Measurements from ENCODE around the gene RPL18A.
A peak's percentile ranks its signal among the peaks of the same experiment; 100 is the strongest.
"Not testable (repeated sequence)": the region's sequence is repeated elsewhere in the genome, so short reads cannot be mapped to it uniquely, and the experiment has no call there.

The RPL18A gene

DNA sequence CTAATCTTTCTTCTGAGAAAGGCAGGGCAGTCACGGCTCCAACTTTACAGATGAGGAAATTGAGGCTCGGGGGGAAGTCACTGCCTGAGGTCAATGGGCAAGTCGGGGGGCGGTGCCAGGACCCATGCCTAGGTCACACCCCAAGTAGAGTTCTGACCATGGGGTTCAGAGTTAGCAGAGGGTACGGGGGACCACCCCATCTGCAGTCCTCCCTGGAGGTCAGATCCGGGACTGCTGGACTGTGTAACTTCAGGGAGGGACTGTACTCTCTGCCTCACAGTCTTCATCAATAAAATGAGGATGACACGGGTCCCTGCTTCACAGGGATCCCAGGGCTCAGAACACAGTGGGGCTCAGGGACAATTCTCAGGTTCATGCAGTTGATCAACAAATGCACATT, 19.8 kb downstream of the RPL18A start:
- H3K4me1 ChIP-seq (ENCODE audit: control insufficient read depth, insufficient read depth, low read length), result no peaks in the 10 kb centered on the region
- TF ChIP-seq, protein P1, sequence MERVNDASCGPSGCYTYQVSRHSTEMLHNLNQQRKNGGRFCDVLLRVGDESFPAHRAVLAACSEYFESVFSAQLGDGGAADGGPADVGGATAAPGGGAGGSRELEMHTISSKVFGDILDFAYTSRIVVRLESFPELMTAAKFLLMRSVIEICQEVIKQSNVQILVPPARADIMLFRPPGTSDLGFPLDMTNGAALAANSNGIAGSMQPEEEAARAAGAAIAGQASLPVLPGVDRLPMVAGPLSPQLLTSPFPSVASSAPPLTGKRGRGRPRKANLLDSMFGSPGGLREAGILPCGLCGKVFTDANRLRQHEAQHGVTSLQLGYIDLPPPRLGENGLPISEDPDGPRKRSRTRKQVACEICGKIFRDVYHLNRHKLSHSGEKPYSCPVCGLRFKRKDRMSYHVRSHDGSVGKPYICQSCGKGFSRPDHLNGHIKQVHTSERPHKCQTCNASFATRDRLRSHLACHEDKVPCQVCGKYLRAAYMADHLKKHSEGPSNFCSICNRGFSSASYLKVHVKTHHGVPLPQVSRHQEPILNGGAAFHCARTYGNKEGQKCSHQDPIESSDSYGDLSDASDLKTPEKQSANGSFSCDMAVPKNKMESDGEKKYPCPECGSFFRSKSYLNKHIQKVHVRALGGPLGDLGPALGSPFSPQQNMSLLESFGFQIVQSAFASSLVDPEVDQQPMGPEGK (tag by site-specific recombination; IDR thresholded peaks at IDR 0.05), result no peak
- CTCF ChIA-PET, result no interaction called here
- no peaks in the 10 kb centered on the region for H3K36me3 ChIP-seq (ENCODE audit: control insufficient read depth in 2 of 2, insufficient read depth in 1 of 2, low read length in 2 of 2)
- H3K27ac ChIP-seq (ENCODE audit: extremely low read depth, low read depth, low read length), result no peak overlapping the region
- H3K4me3 ChIP-seq (ENCODE audit: low read depth, low read length), result no peak overlapping the region
- no peaks in the 10 kb centered on the region for H3K9me3 ChIP-seq (ENCODE audit: control insufficient read depth, insufficient read depth, low read depth, low read length)
- POLR2A ChIA-PET, result interaction anchor here (0.6 kb wide), 1 partner anchor 30 kb away, joined by 4 read pairs; no protein-coding TSS in a partner anchor

DNA sequence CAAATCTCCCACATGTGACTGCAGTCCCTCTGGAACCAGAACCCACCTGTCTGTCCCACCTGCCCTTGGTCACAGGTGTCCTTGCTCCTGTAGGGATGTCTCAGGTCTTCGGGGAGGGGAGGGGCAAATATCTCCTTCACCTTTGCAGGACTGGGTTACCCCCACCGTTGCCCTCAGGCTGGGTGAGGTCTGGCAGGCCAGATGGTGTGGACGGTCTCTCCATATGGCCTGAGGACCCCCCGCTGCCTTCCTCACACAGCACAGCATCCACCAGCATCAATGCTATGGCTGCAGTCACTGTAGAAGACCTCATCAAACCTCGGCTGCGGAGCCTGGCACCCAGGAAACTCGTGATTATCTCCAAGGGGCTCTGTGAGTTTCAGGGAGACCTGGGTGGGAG, 22.0 kb downstream of the RPL18A start:
- no peak for TF ChIP-seq ZNF660 (tag by site-specific recombination; IDR thresholded peaks at IDR 0.05)
- TF ChIP-seq SP2 (tag by site-specific recombination; IDR thresholded peaks at IDR 0.05), result no peak
- TF ChIP-seq, protein P2, sequence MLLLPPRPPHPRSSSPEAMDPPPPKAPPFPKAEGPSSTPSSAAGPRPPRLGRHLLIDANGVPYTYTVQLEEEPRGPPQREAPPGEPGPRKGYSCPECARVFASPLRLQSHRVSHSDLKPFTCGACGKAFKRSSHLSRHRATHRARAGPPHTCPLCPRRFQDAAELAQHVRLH (tag by site-specific recombination; IDR thresholded peaks at IDR 0.05), result no peak
- no peak for TF ChIP-seq BCL11A (tag by site-specific recombination; IDR thresholded peaks at IDR 0.05; ENCODE audit: low read depth)
- ChIA-PET POLR2A (no interaction called here), CTCF (no interaction called here)
- no peak overlapping the region for H3K4me3 ChIP-seq (ENCODE audit: low read depth, low read length)
- H3K4me1 ChIP-seq (ENCODE audit: control insufficient read depth, insufficient read depth, low read length), result no peaks in the 10 kb centered on the region
- H3K36me3 ChIP-seq (ENCODE audit: control insufficient read depth in 2 of 2, insufficient read depth in 1 of 2, low read length in 2 of 2), result no peaks in the 10 kb centered on the region
- H3K27ac ChIP-seq (ENCODE audit: extremely low read depth, low read depth, low read length), result no peak overlapping the region
- H3K9me3 ChIP-seq (ENCODE audit: control insufficient read depth, insufficient read depth, low read depth, low read length), result no peaks in the 10 kb centered on the region

DNA sequence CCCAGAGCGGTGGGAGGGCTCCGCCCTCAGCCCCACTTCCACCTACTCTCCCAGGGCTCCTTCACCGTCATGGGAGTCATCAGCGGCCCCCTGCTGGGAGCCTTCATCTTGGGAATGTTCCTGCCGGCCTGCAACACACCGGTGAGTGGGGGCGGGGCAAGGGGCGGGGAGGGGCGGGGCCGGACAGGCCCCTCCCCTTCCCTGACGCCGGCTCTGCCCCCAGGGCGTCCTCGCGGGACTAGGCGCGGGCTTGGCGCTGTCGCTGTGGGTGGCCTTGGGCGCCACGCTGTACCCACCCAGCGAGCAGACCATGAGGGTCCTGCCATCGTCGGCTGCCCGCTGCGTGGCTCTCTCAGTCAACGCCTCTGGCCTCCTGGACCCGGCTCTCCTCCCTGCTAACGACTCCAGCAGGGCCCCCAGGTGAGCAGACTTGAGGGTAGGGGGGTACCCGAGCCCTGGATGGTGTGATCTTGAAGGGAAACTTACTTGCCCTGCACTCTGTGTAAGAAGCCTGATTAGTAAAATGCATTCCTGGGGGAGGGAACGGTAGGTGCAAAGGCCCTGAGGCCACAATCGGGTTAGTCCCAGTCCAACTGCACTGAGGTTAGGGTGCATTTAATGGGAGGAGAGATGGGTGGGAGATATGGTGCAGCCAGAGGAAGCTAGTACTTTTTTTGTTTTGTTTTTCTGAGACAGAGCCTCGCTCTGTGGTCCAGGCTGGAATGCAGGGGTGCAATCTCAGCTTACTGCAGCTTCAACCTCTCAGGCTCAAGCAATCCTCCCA, 24.1 kb downstream of the RPL18A start:
- Histone ChIP-seq H3K4me1 (ENCODE audit: control insufficient read depth, insufficient read depth, low read length) (no peaks in the 10 kb centered on the region), H3K36me3 (ENCODE audit: control insufficient read depth in 2 of 2, insufficient read depth in 1 of 2, low read length in 2 of 2) (no peaks in the 10 kb centered on the region), H3K4me3 (ENCODE audit: low read depth, low read length) (no peak overlapping the region), H3K9me3 (ENCODE audit: control insufficient read depth, insufficient read depth, low read depth, low read length) (no peaks in the 10 kb centered on the region), H3K27ac (ENCODE audit: extremely low read depth, low read depth, low read length) (no peak overlapping the region)
- no peak for TF ChIP-seq BCL11A (tag by site-specific recombination; IDR thresholded peaks at IDR 0.05; ENCODE audit: low read depth)
- no peak for TF ChIP-seq ZNF768 (tag by site-specific recombination; IDR thresholded peaks at IDR 0.05)
- no peak for TF ChIP-seq ZNF248 (tag by site-specific recombination; IDR thresholded peaks at IDR 0.05)
- no peak for TF ChIP-seq KLF1 (tag by site-specific recombination; IDR thresholded peaks at IDR 0.05)
- TF ChIP-seq ZNF623 (tag by site-specific recombination; IDR thresholded peaks at IDR 0.05), result peak; percentile 97
- TF ChIP-seq, protein P3, sequence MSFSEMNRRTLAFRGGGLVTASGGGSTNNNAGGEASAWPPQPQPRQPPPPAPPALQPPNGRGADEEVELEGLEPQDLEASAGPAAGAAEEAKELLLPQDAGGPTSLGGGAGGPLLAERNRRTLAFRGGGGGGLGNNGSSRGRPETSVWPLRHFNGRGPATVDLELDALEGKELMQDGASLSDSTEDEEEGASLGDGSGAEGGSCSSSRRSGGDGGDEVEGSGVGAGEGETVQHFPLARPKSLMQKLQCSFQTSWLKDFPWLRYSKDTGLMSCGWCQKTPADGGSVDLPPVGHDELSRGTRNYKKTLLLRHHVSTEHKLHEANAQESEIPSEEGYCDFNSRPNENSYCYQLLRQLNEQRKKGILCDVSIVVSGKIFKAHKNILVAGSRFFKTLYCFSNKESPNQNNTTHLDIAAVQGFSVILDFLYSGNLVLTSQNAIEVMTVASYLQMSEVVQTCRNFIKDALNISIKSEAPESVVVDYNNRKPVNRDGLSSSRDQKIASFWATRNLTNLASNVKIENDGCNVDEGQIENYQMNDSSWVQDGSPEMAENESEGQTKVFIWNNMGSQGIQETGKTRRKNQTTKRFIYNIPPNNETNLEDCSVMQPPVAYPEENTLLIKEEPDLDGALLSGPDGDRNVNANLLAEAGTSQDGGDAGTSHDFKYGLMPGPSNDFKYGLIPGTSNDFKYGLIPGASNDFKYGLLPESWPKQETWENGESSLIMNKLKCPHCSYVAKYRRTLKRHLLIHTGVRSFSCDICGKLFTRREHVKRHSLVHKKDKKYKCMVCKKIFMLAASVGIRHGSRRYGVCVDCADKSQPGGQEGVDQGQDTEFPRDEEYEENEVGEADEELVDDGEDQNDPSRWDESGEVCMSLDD (tag by site-specific recombination; IDR thresholded peaks at IDR 0.05), result no peak
- TF ChIP-seq ZNF138 (tag by site-specific recombination; IDR thresholded peaks at IDR 0.05; ENCODE audit: borderline replicate concordance), result no peak
- ChIA-PET POLR2A (no interaction called here), CTCF (interaction anchor here (0.6 kb wide), 2 partner anchors 45 to 62 kb away, joined by 3 to 4 read pairs; no protein-coding TSS in a partner anchor)

DNA sequence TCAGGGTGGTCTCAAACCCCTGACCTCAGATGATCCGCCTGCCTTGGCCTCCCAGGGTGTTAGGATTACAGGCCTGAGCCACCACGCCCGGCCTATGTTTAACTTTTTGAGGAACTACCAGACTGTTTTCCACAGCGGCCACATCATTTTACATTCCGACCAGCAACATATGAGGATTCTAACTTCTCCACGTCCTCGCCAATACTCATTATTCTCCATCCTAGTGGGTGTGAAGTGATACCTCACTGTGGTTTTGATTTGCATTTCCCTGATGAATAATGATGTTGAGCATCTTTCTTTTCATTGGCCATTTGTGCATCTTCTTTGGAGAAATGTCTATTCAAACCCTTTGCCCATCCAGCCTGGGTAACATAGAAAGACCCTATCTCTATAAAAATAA, 26.8 kb downstream of the RPL18A start:
- no peaks in the 10 kb centered on the region for H3K4me1 ChIP-seq (ENCODE audit: control insufficient read depth, insufficient read depth, low read length)
- POLR2A ChIA-PET, result no interaction called here
- CTCF ChIA-PET, result no interaction called here

DNA sequence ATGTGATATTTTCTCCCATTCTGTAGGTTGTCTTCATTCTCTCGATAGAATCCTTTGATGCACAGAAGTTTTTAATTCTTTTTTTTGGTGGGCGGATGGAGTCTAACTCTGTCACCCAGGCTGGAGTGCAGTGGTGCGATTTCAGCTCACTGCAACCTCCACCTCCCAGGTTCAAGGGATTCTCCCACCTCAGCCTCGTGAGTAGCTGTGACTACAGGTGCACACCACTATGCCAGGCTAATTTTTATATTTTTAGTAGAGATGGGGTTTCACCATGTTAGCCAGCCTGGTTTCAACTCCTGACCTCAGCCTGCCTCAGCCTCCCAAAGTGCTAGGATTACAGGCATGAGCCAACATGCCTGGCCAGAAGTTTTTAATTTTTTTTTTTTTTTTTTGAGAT, 27.5 kb downstream of the RPL18A start:
- H3K4me3 ChIP-seq (ENCODE audit: low read depth, low read length); CTCF ChIA-PET; H3K27ac ChIP-seq (ENCODE audit: extremely low read depth, low read depth, low read length); H3K9me3 ChIP-seq (ENCODE audit: control insufficient read depth, insufficient read depth, low read depth, low read length); POLR2A ChIA-PET; H3K4me1 ChIP-seq (ENCODE audit: control insufficient read depth, insufficient read depth, low read length); H3K36me3 ChIP-seq (ENCODE audit: control insufficient read depth in 2 of 2, insufficient read depth in 1 of 2, low read length in 2 of 2): not testable (repeated sequence)

More for the DNA sequence above, 26.8 kb downstream of the RPL18A start:
- TF ChIP-seq IKZF3 (tag by site-specific recombination; IDR thresholded peaks at IDR 0.05), result no peak
- TF ChIP-seq, protein P2 (tag by site-specific recombination; IDR thresholded peaks at IDR 0.05), result no peak
- TF ChIP-seq, protein P4, sequence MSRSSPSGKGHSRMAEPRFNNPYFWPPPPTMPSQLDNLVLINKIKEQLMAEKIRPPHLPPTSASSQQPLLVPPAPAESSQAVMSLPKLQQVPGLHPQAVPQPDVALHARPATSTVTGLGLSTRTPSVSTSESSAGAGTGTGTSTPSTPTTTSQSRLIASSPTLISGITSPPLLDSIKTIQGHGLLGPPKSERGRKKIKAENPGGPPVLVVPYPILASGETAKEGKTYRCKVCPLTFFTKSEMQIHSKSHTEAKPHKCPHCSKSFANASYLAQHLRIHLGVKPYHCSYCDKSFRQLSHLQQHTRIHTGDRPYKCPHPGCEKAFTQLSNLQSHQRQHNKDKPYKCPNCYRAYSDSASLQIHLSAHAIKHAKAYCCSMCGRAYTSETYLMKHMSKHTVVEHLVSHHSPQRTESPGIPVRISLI (tag by site-specific recombination; IDR thresholded peaks at IDR 0.05), result no peak
- TF ChIP-seq ZNF837 (tag by site-specific recombination; IDR thresholded peaks at IDR 0.05), result no peak
- TF ChIP-seq ZFP3 (tag by site-specific recombination; IDR thresholded peaks at IDR 0.05; ENCODE audit: low read depth), result no peak
- no peak for TF ChIP-seq ZSCAN16 (tag by site-specific recombination; IDR thresholded peaks at IDR 0.05)
- TF ChIP-seq ZBTB20 (tag by site-specific recombination; IDR thresholded peaks at IDR 0.05), result no peak
- TF ChIP-seq, protein P5, sequence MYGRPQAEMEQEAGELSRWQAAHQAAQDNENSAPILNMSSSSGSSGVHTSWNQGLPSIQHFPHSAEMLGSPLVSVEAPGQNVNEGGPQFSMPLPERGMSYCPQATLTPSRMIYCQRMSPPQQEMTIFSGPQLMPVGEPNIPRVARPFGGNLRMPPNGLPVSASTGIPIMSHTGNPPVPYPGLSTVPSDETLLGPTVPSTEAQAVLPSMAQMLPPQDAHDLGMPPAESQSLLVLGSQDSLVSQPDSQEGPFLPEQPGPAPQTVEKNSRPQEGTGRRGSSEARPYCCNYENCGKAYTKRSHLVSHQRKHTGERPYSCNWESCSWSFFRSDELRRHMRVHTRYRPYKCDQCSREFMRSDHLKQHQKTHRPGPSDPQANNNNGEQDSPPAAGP (tag by site-specific recombination; IDR thresholded peaks at IDR 0.05), result no peak
- TF ChIP-seq ZNF791 (tag by site-specific recombination; IDR thresholded peaks at IDR 0.05), result no peak
- no peak for TF ChIP-seq ZNF140 (tag by site-specific recombination; IDR thresholded peaks at IDR 0.05)
- H3K4me3 ChIP-seq (ENCODE audit: low read depth, low read length), result no peak overlapping the region
- no peaks in the 10 kb centered on the region for H3K9me3 ChIP-seq (ENCODE audit: control insufficient read depth, insufficient read depth, low read depth, low read length)
- no peak overlapping the region for H3K27ac ChIP-seq (ENCODE audit: extremely low read depth, low read depth, low read length)
- no peaks in the 10 kb centered on the region for H3K36me3 ChIP-seq (ENCODE audit: control insufficient read depth in 2 of 2, insufficient read depth in 1 of 2, low read length in 2 of 2)

Data from HEK293 (cell line).